Activated CD4-positive, CD25-positive, alpha-beta regulatory T cell treated with anti-CD3 and anti-CD28 coated beads, Interleukin-2, amount 50 U/mL, for 16 hours (primary cell): ENCODE measurements around the gene WFDC2.
"Not testable (repeated sequence)": the region's sequence is repeated elsewhere in the genome, so short reads cannot be mapped to it uniquely, and the experiment has no call there.

Experiments
- DNase-seq: peaks from one replicate; pipeline ENCODE4 v3.0.0-alpha.2; 2020; ENCODE audit warnings: low read depth, low spot score

The WFDC2 gene

GRCh38 chr20:45452238-45452637 lies 17.3 kb upstream of the WFDC2 start:
- no peak for DNase-seq

GRCh38 chr20:45452772-45453691 lies 16.5 kb upstream of the WFDC2 start:
- no peak for DNase-seq

- DNase-seq: no peak
Measured at GRCh38 chr20:45456632-45457031, 12.9 kb upstream of the WFDC2 start.

GRCh38 chr20:45459606-45460005 lies 9.9 kb upstream of the WFDC2 start:
- no peak for DNase-seq

DNA sequence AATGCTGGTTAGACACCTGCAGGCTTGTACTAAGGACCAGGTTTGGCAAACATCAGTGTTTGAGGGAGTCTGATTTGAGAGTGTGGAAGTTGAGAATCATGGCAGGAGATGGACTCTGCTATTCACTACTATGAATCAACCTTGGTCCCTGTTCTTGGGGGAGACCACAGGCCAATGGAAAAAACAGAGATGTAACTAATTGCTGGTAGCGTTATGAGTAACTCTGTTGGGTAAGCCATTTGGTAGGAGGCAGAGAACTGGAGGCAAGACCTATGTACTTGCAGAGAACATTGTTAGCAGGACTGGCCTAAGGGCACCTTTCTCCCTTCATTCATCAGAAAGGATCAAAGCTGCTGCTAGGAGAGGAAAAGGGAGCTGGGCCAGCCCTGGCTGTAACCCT lies 8.3 kb upstream of the WFDC2 start:
- DNase-seq: no peak

GRCh38 chr20:45462711-45463509 lies 6.6 kb upstream of the WFDC2 start:
- DNase-seq: no peak

DNA sequence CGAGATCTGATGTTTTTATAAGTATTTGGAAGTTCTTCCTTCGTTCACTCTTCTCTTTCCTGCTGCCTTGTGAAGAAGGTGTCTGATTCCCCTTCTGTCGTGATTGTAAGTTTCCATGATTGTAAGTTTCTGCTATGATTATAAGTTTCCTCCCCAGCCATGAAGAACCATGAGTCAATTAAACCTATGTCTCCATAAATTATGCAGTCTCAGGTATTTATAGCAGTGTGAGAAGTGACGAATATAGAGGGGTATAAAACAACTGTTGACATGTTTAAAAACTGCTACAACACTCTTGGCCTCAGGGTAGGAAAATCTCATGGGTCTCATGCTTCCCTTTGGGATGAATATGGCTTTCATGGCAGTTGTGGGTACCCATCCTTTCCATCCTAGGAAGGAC lies 5.8 kb upstream of the WFDC2 start:
- DNase-seq: no peak

DNA sequence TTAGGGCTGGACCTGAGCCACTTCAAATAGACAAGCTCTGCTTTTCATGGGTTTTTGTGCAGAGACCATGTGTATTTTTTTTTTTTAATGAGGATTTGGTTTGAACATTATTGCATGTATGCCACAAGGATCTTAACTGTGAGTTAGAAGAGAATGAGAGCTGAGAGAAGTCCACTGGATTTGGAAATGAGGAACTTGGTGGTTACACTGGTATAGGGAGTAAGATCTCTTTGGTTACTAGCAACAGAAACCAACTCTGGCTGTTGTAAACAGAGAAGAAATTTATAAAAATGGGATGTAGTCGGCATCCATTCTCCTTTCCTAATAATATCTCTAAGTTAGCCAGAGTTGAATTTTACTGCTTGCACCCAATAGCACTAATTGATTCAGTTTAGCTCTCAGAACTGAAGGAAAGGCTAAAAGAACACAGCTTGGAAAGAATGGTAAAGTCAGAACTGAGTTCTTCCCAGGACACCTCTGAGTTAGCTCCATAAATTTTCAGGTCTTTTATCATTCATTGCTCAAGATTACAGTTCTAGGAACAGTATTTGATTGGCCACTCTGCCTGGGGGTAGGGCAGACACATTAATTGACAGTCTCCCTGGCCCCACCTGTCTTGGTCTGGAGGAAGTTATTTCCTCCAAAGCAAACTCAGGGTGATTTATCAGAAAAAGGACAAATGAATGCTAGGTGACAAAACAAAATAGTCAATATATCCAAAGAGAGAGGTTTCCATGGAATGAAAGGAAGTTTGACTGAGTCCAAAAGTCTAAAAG lies 3.9 kb upstream of the WFDC2 start:
- no peak for DNase-seq

- no peak for DNase-seq
Measured at GRCh38 chr20:45467172-45467571, 2.4 kb upstream of the WFDC2 start.

DNA sequence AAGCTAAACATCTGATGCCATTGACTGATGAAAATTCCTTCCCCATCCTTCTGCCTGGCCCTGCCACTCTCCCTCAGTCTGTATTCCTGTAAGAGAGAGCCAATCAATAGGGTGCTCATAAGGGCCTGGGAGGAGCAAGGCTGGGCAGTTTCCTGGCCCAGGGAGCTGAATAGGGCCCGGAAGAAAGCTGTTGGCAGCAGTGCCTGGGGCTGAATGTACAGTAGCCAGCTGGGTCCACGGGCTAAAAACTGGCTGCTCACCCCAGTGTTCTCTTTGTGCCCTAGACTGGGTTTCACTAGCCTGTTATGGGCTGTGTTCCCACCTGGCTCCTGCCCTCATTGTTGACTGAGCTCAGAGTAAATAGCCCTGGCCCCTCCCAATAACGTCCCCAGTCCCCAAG lies 1.7 kb upstream of the WFDC2 start:
- DNase-seq: no peak

GRCh38 chr20:45470262-45470931 lies 844 bp downstream of the WFDC2 start:
- DNase-seq: no peak

DNA sequence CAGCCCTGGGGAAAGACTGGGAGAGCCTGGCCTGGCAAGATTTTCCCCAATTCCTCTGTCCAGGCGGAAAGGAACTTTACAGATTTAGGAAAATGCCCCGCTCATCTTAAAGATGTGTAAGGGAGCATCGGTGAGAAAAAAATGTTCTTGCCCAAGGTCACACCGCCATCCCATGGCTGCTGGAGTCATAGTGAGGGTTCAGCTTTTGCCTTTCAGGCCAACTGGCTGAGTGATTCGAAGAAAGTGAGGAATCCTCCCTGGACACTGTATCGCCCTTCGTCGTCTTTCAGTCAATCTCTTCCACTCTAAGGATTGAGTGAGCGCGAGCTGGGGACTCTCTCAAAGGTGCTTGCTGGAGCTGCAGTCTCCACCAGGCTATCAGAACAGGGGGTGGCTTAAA lies 1.4 kb downstream of the WFDC2 start:
- no peak for DNase-seq

- DNase-seq: not testable (repeated sequence)
Measured at GRCh38 chr20:45472286-45472685, 2.7 kb downstream of the WFDC2 start.

DNA sequence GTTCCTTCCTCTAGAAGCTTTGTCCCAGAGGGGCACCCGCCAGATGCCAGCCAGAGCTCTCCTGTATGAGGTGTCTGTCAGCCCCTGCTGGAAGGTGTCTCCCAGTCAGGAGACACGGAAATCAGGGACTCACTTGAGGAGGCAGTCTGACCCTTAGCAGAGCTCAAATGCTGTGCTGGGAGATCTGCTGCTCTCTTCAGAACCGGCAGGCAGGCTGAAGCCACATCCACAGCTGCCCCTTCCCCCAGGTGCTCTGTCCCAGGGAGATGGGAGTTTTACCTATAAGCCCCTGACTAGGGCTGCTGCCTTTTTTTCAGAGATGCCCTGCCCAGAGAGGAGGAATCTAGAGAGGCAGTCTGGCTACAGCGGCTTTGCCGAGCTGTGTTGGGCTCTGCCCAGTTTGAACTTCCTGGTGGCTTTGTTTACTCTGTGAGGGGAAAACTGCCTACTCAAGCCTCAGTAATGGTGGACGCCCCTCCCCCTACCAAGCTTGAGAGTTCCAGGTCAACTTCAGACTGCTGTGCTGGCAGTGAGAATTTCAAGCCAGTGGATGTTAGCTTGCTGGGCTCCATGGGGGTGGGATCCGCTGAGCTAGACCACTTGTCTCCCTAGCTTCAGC lies 8.1 kb downstream of the WFDC2 start:
- DNase-seq: not testable (repeated sequence)

- DNase-seq: no peak
Measured at GRCh38 chr20:45479822-45480221, 10.3 kb downstream of the WFDC2 start.

- no peak for DNase-seq
Measured at GRCh38 chr20:45484676-45485075, 15.1 kb downstream of the WFDC2 start.

DNA sequence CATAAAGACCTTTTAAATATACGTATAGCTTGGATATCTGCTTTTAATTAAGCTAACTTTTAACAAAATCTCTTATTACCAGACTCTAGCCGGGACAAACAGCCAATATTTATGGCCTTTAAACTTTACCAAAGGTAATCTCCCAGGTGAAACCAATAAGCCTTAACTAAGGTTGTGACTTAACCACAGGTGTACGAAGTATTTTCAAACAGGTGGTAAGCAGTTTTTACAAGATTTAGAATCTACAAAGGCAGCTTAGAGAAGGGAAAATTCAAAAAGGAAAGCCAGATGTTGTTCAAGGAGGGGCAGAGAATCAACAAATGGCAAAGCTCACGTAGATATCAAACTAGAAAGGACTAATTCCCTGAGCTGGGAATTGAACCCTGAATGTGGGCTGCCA lies 15.8 kb downstream of the WFDC2 start:
- DNase-seq: no peak

DNA sequence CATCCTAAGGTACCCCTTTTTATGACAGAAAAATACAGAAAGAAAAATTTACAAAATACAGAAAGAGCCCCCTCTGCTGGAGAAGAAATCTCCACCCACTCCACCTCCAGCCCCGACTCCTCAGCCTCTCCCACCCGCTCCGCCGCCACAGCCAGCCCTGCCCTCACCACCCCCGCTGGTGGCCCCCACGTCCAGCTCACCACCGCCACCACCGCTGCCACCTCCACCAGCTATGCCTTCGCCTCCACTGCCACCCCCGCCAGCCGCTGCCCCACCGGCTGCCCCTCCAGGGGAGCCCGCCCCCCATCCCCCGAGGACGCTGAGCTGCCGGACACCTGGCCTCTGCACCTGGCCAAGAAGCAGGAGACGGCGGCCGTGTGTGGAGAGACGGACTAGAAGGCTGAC lies 17.7 kb downstream of the WFDC2 start:
- DNase-seq: no peak

DNA sequence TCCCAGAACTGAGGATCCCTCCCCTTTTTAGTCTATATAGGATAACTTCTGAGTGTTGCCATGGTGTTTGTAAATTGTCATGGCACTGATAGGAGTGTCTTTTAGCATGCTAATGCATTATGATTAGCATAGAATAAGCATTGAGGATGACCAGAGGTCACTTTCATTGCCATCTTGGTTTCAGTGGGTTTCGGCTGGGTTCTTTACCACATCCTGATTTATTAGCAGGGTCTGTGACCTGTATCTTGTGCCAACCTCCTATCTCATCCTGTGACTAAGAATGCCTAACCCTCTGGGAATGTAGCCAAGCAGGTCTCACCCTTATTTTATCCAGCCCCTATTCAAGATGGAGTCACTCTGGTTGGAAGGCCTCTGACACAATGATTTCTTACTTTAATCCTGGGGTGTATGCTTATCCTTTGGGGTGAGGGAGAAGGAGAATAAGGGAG lies 19.6 kb downstream of the WFDC2 start:
- no peak for DNase-seq

DNA sequence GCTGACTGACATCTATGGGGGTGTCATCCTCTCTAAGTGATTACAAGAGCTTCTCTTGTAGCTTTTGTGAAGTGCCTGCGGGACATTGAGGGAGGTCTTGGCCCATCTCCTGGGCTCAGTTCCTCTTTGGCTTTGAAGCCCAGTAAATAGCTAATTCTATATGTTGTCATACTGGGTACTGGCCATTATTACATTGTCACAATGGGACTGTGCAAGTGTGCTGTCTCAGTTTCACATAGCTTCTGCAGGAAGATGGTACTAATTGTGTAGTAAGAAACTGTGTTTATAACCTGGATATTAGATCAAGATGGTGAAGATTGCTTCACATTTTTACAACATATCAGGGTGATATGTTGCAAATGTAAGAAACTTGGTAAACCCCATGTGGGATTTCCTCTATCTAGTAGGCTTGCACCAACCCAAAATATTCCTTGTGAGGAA lies 26.0 kb downstream of the WFDC2 start:
- no peak for DNase-seq

DNA sequence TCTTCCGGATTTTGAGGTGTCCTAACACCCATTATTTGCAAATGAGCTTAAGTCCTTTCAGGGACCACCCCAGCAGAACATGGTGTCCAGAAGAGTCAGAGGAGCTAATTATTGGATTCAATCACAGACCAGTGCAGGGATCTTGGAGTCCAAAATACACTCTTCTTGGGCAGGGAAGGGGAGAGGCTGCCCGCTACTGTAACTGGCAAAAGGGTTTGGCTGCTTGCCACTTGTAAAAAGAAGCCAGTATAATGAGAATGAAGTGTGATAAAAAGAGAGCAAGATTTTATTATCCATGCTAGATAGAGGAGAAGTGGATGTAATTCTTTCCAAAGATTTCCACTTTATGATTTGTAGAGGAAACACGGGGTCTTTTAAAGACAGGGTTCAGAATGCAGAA lies 26.6 kb downstream of the WFDC2 start:
- no peak for DNase-seq
